NB4 (cell line): ENCODE results near the gene HS3ST6.

Experiments
- DNase-seq: peaks from one replicate; pipeline ENCODE4 v3.0.0; 2010; ENCODE audit warnings: low read depth
- H3K4me3 ChIP-seq: one replicate; pipeline ENCODE4 v1.5.1; 2011; ENCODE audit warnings: mild to moderate bottlenecking, low read depth, low read length, moderate library complexity
- MYC ChIP-seq: IDR thresholded peaks from 2 replicates; pipeline ENCODE4 v1.6.1; 2011; ENCODE audit warnings: low read depth, low read length
- POLR2A ChIP-seq: IDR thresholded peaks from 2 replicates; pipeline ENCODE4 v1.6.1; 2011; ENCODE audit warnings: mild to moderate bottlenecking; ENCODE audit not compliant: insufficient read length; ENCODE audit errors: extremely low read depth
- TF ChIP-seq, protein P1 (sequence below): IDR thresholded peaks from 2 replicates; pipeline ENCODE4 v1.6.1; 2011; ENCODE audit warnings: low read depth, low read length
- TF ChIP-seq, protein P2 (sequence below): IDR thresholded peaks from one replicate; pipeline ENCODE4 v1.5.1; 2012; ENCODE audit warnings: low read depth, low read length

Gene HS3ST6

DNA sequence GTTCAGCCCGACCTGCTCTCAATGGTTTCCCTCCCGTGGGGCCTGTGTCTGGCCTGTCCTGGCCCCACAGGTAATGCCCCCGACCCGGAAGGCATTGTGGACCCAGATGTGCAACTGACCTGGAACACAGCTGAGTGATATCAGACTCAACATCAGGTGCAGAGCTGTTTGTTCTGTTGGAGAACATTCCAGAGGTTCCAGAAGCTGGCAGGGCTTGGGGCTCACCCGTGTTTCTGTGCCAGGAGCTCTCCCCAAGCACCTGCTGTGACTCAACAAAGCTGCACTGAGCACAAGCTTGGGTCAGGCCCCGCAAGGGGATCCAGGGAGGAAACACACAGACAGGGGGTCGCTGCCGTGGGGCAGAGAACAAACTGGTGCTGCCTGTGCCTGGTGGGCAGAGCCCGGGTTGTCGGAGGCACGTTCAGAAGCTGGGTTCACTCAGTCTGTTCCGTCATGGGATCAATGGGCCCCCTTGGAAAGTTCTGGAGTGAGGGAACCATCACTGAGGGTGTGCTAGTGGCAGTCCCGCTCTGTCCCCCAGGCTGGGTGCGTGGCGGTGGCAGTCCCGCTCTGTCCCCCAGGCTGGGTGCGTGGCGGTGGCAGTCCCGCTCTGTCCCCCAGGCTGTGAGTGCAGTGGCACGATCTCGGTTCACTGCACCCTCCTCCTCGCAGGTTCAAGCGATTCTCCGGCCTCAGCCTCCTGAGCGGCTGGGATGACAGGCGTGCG is 22.1 kb downstream of the HS3ST6 start:
- TF ChIP-seq POLR2A (no peak), MYC (no peak)
- TF ChIP-seq, protein P1, sequence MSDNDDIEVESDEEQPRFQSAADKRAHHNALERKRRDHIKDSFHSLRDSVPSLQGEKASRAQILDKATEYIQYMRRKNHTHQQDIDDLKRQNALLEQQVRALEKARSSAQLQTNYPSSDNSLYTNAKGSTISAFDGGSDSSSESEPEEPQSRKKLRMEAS: no peak
- TF ChIP-seq, protein P2, sequence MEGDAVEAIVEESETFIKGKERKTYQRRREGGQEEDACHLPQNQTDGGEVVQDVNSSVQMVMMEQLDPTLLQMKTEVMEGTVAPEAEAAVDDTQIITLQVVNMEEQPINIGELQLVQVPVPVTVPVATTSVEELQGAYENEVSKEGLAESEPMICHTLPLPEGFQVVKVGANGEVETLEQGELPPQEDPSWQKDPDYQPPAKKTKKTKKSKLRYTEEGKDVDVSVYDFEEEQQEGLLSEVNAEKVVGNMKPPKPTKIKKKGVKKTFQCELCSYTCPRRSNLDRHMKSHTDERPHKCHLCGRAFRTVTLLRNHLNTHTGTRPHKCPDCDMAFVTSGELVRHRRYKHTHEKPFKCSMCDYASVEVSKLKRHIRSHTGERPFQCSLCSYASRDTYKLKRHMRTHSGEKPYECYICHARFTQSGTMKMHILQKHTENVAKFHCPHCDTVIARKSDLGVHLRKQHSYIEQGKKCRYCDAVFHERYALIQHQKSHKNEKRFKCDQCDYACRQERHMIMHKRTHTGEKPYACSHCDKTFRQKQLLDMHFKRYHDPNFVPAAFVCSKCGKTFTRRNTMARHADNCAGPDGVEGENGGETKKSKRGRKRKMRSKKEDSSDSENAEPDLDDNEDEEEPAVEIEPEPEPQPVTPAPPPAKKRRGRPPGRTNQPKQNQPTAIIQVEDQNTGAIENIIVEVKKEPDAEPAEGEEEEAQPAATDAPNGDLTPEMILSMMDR: no peak
- no peak overlapping the region for H3K4me3 ChIP-seq
- no peak for DNase-seq

DNA sequence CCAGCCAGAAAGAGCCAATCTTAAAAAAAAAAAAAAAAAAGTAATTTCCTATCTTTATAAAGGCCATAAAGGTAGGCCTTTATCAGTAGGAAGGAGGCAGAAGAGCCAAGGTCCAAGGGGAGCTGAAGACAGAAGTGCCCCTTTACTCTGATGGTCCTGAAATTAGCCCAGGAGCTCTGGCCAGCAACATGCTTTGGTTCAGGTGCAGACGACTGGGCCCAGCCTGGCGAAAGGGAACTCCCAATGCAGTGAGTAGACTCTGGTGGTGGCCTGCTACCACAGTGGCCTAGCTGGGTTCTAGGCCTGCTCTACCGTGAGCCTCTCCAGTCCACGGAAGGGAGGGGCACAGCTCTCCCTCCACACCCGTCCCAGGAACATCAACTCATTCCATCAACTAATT is 23.1 kb downstream of the HS3ST6 start:
- no peak overlapping the region for H3K4me3 ChIP-seq
- TF ChIP-seq POLR2A (no peak), MYC (no peak)
- TF ChIP-seq, protein P1: no peak
- TF ChIP-seq, protein P2: no peak
- DNase-seq: no peak

DNA sequence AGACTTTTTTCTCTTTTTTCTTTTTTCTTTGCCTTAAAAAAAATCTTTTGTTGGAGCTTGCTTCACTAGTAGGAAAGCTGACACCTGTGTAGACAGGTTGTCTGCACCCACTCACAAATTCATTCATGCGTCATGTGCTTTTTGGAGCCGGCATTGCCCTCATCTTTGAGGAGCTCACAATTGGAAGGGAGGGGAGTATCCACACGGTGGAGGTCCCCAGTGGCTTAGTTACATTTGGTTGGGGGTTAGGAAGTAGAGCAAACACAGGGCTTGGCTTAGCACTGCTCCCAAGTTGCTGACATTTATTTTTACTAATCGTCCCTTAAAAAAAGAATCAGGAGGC is 27.5 kb downstream of the HS3ST6 start:
- no peak overlapping the region for H3K4me3 ChIP-seq
- TF ChIP-seq MYC (no peak), POLR2A (no peak)
- TF ChIP-seq, protein P1: no peak
- TF ChIP-seq, protein P2: no peak
- DNase-seq: no peak

DNA sequence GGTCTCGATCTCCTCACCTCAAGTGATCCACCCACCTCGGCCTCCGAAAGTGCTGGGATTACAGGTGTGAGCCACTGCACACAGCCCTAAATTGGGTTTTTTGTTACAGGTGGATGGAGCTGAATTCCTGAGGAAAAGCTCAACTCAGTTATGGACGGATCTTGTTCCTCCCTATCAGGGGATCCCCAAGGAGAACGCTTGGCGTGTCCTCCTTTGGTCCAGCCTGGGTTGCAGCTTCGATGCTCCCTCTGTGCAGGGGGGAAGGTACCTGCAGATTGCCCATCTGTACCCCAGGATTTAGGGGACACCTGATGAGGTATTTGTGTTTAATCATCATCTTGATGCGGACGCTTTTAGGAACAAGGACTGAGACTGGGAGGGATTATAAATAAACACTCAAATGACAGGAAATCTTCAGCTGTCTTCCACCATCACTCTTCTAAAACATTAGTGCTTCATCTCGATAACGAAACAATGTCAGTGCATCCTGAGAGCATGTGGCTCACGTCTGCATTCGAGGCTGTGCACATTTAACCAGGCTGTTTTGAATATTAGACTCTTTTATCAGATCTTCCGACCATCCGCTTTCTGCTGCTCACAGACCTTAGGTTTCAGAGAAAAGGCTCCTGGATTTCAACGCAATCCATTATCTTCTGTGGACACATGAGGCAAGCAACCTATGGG is 28.0 kb downstream of the HS3ST6 start:
- TF ChIP-seq, protein P2: no peak
- TF ChIP-seq MYC (no peak), POLR2A (no peak)
- TF ChIP-seq, protein P1: no peak
- H3K4me3 ChIP-seq: no peak overlapping the region
- DNase-seq: no peak

DNA sequence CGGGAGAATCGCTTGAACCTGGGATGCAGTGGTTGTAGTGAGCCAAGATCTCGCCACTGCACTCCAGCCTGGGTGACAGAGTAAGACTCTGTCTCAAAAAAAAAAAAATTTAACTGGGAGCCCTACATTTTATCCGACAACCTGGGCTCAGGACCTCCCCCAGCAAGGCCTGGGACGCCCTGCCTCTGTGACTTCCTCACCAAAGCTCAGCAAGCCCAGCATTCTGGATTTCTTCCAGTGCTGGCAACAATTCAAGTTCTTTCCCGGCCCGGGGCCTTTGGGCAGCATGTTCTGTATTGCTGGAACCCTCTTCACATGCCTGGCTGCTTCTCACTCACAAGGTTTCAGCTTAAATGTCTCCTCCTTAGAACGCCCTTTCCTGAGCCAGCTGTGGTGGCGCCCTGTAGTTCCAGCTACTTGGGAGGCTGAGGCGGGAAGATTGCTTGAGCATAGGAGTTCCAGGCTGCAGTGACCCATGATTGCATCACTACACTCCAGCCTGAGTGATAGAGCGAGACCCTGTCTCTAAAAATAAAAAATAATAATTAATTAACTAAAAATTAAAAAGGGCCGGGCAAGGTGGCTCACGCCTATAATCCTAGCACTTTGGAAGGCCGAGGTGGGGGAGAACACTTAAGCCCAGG is 30.4 kb downstream of the HS3ST6 start:
- DNase-seq: no peak

More for the DNA sequence above, 30.4 kb downstream of the HS3ST6 start:
- no peak overlapping the region for H3K4me3 ChIP-seq
- TF ChIP-seq, protein P1: no peak
- TF ChIP-seq MYC: no peak
- TF ChIP-seq, protein P2: no peak
- no peak for TF ChIP-seq POLR2A
